ENCODE results near the gene CDK5RAP2.

- TF ChIP-seq CTCF (IDR thresholded peaks at IDR 0.05), result no peak
- TF ChIP-seq EP300 (IDR thresholded peaks at IDR 0.05), result no peak
These were observed 21.5 kb downstream of the CDK5RAP2 start for GRCh38 chr9:120558454-120558853.
